ENCODE results near the gene KCNMB2. TPM values are rescaled to one million over a fixed set of nuclear protein-coding genes. Genes with fewer than 3 reads are reported as not detected.

Gene KCNMB2
- polyA plus RNA-seq, 3 donors: not detected

GRCh38 chr3:178517665-178518334, 18.4 kb upstream of the KCNMB2 start:
- no CpG with 5 or more reads among the region's 7 CpGs for whole genome bisulfite sequencing (ENCODE audit: insufficient coverage)
- TF ChIP-seq CTCF (IDR thresholded peaks at IDR 0.05): no peak
- Histone ChIP-seq H3K27me3 (ENCODE audit: control insufficient read depth in 2 of 2, insufficient read depth in 2 of 2, low read length in 2 of 2) (no peaks in the 10 kb centered on the region), H3K4me2 (replicated peaks; ENCODE audit: extremely low read depth, low read length, poor library complexity, severe bottlenecking) (no peak overlapping the region), H3K4me1 (ENCODE audit: control insufficient read depth in 1 of 2, insufficient read depth in 2 of 2, low read length in 2 of 2) (no peaks in the 10 kb centered on the region), H3K27ac (ENCODE audit: low read depth in 1 of 2, low read length in 2 of 2) (no peak overlapping the region), H3K36me3 (replicated peaks in 1 of 2; ENCODE audit: control insufficient read depth in 1 of 2, insufficient read depth in 2 of 2, low read length in 2 of 2) (no peaks in the 10 kb centered on the region), H2AFZ (ENCODE audit: insufficient read depth, low read depth, low read length, poor library complexity, severe bottlenecking) (no peak overlapping the region), H3K79me2 (ENCODE audit: insufficient read depth, low read length) (no peaks in the 10 kb centered on the region), H3K4me3 (replicated peaks in 1 of 3; ENCODE audit: low read depth in 2 of 3, low read length in 3 of 3) (no peak overlapping the region), H3K9ac (ENCODE audit: insufficient read depth, low read length, poor library complexity, severe bottlenecking) (no peak overlapping the region), H4K20me1 (ENCODE audit: insufficient read depth, low read length) (no peaks in the 10 kb centered on the region), H3K9me3 (replicated peaks in 1 of 2; ENCODE audit: control insufficient read depth in 1 of 2, insufficient read depth in 1 of 2, low read length in 2 of 2) (no peaks in the 10 kb centered on the region)
- H3K9me3 Mint-ChIP-seq: peaks cover 0 to 4% (median 3%) of the 10 kb centered on the region in 7 donors
- intact Hi-C loops (cut with micrococcal nuclease): no loop called here
- DNase-seq: no peak
- no peak overlapping the region for H3K4me3 Mint-ChIP-seq
- H3K36me3 Mint-ChIP-seq: no peaks in the 10 kb centered on the region
- H3K27me3 Mint-ChIP-seq (ENCODE audit: low read depth in 3 of 3): peaks cover 0 to 3% (median 0%) of the 10 kb centered on the region in 3 donors
- H3K27ac Mint-ChIP-seq: no peak overlapping the region
- H3K4me1 Mint-ChIP-seq: no peaks in the 10 kb centered on the region

GRCh38 chr3:178518660-178519396, 17.4 kb upstream of the KCNMB2 start:
- Histone ChIP-seq H3K4me3 (replicated peaks in 1 of 3; ENCODE audit: low read depth in 2 of 3, low read length in 3 of 3) (no peak overlapping the region), H3K79me2 (ENCODE audit: insufficient read depth, low read length) (no peaks in the 10 kb centered on the region), H3K9me3 (replicated peaks in 1 of 2; ENCODE audit: control insufficient read depth in 1 of 2, insufficient read depth in 1 of 2, low read length in 2 of 2) (no peaks in the 10 kb centered on the region), H4K20me1 (ENCODE audit: insufficient read depth, low read length) (no peaks in the 10 kb centered on the region), H3K4me2 (replicated peaks; ENCODE audit: extremely low read depth, low read length, poor library complexity, severe bottlenecking) (no peak overlapping the region), H2AFZ (ENCODE audit: insufficient read depth, low read depth, low read length, poor library complexity, severe bottlenecking) (no peak overlapping the region), H3K36me3 (replicated peaks in 1 of 2; ENCODE audit: control insufficient read depth in 1 of 2, insufficient read depth in 2 of 2, low read length in 2 of 2) (no peaks in the 10 kb centered on the region), H3K27me3 (ENCODE audit: control insufficient read depth in 2 of 2, insufficient read depth in 2 of 2, low read length in 2 of 2) (no peaks in the 10 kb centered on the region), H3K27ac (ENCODE audit: low read depth in 1 of 2, low read length in 2 of 2) (no peak overlapping the region), H3K9ac (ENCODE audit: insufficient read depth, low read length, poor library complexity, severe bottlenecking) (no peak overlapping the region), H3K4me1 (ENCODE audit: control insufficient read depth in 1 of 2, insufficient read depth in 2 of 2, low read length in 2 of 2) (no peaks in the 10 kb centered on the region)
- WGBS (ENCODE audit: insufficient coverage): 90% methylated on average over 3 of the region's 6 CpGs
- TF ChIP-seq CTCF (IDR thresholded peaks at IDR 0.05): no peak
- DNase-seq: no peak
- H3K27ac Mint-ChIP-seq: no peak overlapping the region
- H3K36me3 Mint-ChIP-seq: no peaks in the 10 kb centered on the region
- H3K27me3 Mint-ChIP-seq (ENCODE audit: low read depth in 3 of 3): peaks cover 0 to 3% (median 0%) of the 10 kb centered on the region in 3 donors
- intact Hi-C loops (cut with micrococcal nuclease): no loop called here
- H3K9me3 Mint-ChIP-seq: peaks cover 0 to 3% (median under 1%) of the 10 kb centered on the region in 7 donors
- H3K4me1 Mint-ChIP-seq: no peaks in the 10 kb centered on the region
- no peak overlapping the region for H3K4me3 Mint-ChIP-seq
